HL-60/S4 (cell line): ENCODE measurements around the gene ADIPOQ.
"Not testable (repeated sequence)": the region's sequence is repeated elsewhere in the genome, so short reads cannot be mapped to it uniquely, and the experiment has no call there.

Experiments
- in situ Hi-C: fragments of 300-500 bp; cut with MboI; formaldehyde crosslinking; loops from 2 replicates; pipeline ENCODE4 v1.14.3; 2022; ENCODE audit warnings: low sequenced_read_pairs

The ADIPOQ gene

DNA sequence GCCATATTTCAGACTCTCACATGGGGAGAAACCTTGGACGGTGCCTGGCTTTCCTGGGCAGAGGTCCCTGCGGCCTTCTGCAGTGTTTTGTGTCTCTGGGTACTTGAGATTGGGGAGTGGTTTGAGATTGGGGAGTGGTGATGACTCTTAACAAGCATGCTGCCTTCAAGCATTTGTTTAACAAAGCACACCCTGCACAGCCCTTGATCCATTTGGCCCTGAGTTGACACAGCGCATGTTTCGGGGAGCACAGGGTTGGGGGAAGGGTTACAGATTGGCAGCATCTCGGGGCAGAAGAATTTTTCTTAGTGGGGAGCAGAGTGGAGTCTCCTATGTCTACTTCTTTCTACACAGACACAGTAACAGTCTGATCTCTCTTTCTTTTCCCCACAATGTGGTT lies 23.6 kb downstream of the ADIPOQ start:
- in situ Hi-C loops: not testable (repeated sequence)

DNA sequence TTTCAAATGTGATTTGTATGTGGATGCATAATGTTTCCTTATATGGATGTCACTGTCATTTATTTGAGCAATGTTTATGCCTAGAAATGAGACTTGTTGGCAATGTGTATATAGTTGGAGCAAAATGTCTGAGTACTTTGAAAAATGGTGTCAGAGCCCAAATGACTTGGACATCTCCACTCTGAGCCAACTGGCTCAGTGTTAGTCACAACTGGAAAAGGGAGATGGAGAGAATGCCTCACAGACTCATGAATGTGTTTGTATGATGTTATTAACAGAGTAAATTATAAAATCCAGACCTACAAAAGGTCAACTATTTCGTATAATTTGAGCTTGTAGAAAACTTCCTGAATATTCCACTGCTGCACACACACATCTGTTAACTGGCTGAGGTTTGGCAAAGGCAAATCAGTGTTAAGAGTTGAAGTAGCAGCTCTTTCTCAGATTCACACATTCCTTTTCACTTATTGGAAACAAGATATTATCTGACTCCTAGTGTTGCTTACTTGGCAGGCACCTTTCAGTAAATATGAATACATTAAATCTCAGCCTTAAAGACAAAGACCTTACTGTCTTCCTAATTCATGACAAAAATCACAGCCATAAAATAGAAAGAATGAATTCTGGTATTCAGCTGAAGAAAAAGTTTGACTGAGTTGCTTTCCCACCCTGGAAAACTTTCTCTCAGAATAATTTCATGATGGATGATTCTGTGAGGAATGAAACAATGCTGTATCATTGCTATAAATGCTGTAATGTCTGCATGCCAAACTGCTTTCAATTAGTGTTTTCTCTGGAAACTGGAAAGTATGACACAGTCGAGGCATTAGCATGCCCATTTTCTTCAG lies 27.0 kb downstream of the ADIPOQ start:
- in situ Hi-C loops: no loop called here

DNA sequence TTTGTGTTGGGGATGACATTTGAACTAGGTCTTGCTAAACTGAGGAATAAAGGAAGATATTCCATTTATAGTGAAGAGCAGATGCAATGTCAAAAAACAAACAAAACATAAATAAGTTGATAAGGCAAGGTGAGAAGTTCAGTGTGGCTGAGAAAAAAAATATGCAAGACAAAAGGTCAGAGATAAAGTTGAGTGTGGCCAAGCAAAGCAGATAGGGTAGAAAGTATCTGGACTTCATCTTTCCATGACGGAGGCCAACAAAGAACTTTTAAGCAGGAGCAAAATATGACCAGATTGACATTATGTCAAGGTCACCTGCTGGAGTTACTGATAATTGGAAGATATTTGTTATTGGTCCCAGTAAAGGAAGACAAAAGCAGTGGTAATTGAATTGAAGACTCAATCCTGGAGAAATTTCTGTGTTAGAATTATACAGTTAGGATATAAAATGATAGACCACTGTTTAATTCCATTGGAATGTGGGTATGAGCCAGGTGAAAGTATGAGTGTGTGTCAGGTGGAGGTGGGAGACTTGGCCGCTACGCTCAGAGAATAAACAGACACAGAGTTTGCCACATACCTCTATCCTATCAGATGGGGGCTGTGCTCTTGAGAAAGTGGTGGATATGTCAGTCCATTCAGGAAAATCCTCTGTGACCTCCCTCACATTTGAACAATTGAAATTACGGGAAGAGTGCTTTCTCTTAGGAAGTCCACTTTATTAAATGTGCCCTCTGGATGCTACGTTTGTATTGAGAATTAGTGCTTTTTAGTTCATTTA lies 28.1 kb downstream of the ADIPOQ start:
- in situ Hi-C loops: no loop called here

DNA sequence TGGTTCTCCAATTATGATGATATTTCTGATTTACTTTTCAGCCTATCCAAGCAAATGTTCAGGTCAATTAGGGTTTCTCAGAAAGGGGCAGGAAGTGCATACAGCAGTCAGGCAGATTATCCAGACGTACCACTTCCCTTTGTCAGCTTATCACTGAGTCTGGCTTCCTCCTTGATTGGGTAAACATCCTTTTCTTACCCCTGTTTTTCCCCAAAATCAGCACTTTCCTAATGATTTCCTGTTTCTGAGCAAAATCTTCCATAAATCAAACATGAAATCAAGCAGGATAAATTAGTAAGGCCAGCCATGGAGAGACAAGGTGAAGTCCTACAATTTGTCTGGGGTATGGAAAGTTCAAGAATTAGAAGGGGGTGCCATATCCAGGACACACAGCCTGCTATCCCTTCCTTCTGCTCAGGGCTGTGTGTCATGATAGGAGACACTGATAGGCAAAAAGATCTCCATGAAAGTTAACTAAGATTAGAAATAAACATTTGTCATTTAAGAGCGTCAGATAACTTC lies 29.0 kb downstream of the ADIPOQ start:
- in situ Hi-C loops: no loop called here

DNA sequence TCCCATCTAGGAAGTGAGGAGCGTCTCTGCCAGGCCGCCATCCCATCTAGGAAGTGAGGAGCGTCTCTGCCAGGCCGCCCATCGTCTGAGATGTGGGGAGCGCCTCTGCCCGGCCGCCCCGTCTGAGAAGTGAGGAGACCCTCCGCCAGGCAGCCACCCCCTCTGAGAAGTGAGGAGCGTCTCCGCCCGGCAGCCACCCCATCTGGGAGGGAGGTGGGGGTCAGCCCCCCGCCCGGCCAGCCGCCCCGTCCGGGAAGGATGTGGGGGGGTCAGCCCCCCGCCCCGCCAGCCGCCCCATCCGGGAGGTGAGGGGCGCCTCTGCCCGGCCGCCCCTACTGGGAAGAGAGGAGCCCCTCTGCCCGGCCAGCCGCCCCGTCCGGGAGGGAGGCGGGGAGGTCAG lies 31.3 kb downstream of the ADIPOQ start:
- in situ Hi-C loops: not testable (repeated sequence)

DNA sequence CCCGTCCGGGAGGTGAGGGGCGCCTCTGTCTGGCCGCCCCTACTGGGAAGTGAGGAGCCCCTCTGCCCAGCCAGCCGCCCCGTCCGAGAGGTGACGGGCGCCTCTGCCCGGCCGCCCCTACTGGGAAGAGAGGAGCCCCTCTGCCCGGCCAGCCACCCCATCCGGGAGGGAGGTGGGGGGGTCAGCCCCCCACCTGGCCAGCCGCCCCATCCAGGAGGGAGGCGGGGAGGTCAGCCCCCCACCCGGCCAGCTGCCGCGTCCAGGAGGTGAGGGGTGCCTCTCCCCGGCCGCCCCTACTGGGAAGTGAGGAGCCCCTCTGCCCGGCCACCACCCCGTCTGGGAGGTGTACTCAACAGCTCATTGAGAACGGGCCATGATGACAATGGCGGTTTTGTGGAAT lies 31.7 kb downstream of the ADIPOQ start:
- in situ Hi-C loops: not testable (repeated sequence)

DNA sequence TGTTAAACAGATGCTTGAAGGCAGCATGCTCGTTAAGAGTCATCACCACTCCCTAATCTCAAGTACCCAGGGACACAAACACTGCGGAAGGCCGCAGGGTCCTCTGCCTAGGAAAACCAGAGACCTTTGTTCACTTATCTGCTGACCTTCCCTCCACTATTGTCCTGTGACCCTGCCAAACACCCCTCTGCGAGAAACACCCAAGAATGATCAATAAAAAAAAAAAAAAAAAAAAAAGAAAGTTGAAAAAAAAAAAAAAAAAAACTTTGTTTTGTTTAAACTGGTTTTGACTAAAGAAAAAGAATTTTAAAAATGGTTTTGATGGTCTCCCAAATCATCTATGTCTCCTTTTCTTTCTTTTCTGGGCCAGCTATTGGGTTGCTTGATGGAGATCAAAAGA lies 32.3 kb downstream of the ADIPOQ start:
- in situ Hi-C loops: not testable (repeated sequence)

DNA sequence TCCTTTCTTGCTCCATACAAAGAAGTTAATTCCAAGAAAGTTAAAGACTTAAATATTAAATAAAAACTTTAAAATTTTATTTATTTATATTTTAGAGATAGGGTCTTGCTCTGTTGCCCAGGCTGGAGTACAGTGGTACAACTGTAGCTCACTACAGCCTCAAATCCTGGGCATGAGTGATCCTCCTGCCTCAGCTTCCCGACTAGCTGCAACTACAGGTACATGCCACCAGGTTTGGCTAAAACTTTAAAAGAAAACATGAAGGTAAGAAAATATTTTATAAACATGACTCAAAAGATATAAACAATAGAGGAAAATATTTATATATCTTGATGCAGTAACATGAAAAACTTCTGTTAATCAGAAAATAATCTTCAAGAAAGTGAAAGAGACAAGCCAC lies 33.2 kb downstream of the ADIPOQ start:
- in situ Hi-C loops: no loop called here

DNA sequence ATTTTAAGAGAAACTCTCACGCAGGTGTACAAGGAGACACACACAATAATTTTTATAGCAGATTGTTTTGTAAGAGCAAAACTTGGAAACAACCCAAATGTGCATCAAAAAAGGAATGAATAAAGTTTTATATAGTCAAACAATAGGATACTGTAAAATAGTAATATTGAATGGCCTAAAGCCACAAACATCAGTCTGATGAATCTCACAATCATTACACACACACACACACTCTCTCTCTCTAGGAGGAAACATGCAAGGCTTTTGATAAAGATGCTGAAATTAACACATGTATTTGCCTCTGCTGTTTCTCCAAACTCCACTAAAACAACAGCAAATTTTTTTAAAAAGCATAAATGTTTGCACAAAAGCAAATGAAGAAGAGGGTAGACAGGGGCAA lies 37.3 kb downstream of the ADIPOQ start:
- in situ Hi-C loops: no loop called here

DNA sequence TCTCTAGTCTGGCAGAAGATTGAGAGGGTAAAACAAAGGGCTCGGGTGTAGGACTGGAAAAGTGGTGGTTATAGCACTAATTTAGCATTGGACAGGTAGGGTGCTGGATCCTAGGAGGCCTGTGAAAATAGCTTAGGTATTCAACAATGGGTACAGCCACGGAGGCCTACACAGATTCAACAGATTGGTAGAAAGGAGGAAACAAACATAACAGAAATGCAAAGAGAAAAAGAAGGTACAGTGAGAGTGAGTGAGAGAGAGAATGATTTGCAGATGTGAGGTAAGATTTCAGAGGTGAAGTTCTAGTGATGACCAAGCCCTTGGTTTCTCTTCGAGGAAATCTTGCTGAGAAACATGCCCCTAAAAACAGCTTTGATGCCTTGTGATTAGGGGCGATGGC lies 37.9 kb downstream of the ADIPOQ start:
- in situ Hi-C loops: no loop called here

DNA sequence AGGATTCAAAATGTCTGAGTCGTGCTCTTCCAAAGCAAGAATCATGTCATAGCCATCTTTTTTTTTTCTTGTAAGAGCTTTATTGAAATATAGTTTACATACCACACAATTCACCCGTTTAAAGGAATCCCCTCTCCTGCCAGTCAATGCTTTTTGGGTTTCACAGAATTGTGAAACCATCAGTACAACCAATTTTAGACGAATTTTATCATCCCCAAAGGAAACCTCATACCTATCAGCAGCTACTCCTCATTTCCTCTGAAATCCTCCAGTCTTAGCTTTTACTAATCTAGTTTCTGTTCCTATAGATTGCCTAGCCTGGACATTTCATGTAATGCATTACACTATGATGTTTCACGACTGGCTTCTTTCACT lies 39.6 kb downstream of the ADIPOQ start:
- in situ Hi-C loops: no loop called here

DNA sequence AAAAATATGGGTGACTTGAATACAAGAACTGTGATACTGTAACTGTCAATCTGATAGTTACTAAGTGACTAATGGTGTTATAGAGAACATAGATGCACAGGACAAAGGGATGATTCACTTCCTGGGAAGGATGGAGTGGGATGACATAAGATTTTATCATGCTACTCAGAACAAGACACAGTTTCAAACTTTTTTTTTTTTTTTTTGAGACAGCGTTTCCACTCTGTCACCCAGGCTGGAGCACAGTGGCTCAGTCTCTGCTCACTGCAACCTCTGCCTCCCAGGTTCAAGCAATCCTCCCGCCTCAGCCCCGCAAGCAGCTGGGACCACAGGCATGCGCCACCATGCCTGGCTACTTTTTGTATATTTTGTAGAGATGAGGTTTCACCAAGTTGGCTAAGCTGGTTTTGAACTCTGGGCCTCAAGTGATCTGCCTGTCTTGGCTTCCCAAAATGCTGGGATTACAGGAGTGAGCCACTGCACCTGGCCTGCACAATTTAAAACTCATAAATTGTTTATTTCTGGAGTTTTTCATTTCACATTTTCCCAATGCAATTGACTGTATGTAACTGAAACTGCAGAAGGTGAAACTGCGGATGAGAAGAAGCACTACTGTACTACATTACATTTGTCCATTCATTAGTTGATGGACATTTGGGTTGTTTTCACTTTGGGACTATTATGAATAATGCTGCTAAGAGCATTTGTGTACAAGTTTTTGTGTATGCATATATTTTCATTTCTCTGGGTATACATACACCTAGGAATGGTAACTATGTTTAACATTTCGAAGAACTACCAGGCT lies 40.6 kb downstream of the ADIPOQ start:
- in situ Hi-C loops: no loop called here

DNA sequence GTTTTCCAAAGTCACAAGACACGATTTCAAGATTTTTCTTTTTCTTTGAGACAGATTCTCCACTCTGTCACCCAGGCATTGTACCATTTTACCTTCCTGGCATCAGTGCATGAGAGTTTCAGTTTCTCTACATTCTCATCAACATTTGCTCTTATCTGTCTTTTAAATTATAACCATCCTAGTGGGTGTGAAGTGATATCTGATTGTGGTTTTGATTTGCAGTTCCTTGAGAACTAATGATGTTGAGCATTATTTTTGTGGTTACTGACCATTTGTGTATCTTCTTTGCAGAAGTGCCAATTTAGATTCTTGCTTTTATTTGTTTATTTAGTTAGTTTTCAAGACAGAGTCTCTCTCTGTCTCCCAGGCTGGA lies 41.2 kb downstream of the ADIPOQ start:
- in situ Hi-C loops: no loop called here

DNA sequence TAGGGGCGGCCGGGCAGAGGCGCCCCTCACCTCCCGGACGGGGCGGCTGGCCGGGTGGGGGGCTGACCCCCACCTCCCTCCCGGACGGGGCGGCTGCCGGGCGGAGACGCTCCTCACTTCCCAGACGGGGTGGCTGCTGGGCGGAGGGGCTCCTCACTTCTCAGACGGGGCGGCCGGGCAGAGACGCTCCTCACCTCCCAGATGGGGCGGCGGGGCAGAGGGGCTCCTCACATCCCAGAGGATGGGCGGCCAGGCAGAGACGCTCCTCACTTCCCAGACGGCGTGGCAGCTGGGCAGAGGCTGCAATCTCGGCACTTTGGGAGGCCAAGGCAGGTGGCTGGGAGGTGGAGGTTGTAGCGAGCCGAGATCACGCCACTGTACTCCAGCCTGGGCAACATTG lies 42.4 kb downstream of the ADIPOQ start:
- in situ Hi-C loops: not testable (repeated sequence)

DNA sequence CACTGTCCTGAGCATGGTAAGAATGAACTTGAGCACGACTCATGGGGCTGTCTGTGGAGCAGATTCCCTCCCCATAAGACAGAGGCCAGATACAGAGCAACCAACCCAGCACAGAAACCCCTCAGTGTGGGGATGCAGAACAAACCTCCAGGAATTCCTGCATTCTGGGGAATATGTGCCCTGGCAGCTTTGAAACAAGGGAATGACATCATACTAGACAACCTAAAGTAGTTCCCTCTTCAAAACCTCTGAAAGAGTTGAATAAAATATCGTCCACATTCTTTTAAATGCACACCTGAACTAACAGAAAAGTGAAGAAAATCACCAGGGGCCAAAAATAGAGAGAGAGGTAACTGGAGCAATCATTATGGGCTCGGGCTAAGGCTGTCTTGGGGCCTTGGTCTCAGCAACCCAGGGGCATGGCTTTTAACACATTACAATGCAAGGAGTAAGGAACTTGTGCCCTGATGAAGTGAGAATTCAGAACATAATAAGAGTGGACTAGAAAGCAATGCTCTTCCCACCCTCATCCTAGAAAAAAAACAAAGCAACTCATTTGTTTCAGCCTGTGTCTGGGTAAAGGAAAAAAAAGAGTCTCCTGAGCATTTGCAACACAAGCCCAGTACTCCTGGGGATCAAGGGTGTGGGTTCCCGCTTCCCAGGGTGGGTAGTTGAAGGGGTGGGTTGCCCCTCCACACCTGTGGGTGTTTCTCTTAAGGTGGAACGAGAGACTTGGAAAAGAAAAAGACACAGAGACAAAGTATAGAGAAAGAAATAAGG lies 43.9 kb downstream of the ADIPOQ start:
- in situ Hi-C loops: no loop called here

DNA sequence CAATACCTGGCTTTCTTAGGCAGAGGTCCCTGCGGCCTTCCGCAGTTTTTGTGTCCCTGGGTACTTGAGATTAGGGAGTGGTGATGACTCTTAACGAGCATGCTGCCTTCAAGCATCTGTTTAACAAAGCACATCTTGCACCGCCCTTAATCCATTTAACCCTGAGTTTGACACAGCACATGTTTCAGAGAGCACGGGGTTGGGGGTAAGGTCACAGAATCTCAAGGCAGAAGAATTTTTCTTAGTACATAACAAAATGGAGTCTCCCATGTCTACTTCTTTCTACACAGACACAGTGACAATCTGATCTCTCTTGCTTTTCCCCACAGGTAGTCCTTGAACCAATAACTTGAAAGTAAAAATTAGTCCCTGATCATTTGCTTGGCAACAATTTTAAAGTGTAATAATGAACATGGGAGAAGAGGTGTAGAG lies 45.0 kb downstream of the ADIPOQ start:
- in situ Hi-C loops: not testable (repeated sequence)

DNA sequence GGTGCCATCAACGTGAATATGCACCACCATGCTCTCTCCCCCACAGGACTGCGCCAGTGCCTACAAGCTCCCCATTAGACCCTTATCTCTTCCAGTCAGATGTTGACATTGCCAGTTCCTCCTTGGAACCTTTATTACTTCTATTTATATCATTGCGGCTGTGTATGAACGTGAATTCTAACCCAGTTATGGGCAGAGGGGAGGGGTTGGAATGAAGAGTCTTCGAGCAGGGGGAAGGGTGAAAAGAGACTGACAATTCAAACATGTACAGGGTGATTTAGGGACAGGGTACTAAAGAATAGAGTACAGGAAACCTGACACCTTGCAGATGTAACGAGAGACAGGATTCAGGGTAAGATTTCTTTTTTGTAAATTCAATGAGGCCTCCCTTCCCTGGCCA lies 46.1 kb downstream of the ADIPOQ start:
- in situ Hi-C loops: no loop called here

DNA sequence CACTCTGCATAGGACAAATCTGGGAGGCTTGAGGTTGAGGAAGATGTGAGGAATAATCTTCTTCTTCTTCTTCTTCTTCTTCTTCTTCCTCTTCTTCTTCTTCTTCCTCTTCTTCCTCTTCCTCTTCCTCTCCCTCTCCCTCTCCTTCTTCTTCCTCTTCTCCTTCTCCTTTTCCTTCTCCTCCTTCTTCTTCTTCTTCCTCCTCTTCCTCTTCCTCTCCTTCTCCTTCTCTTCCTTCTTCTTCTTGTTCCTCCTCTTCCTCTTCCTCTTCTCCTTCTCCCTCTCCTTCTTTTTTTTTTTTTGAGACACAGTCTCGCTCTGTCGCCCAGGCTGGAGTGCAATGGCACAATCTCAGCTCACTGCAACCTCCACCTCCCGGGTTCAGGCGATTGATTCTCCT lies 47.2 kb downstream of the ADIPOQ start:
- in situ Hi-C loops: not testable (repeated sequence)

DNA sequence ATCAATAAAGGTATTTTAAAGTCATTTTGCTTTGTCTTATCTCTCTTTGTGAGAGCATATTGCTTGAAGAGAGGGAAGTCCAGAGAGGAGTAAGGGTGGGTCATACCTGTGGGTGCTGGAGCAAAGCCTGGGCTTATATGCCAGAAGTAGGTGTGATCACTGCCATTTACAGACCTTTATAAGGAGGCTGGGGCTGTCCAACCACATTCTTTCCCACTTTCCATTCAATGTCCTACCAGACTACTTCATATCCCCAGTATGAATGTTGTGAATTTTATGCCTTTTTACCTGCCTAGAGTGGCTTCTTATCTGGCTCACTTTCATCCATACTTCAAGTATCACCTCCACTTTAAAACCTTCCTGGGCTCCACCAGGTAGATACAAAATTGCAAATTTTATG lies 48.4 kb downstream of the ADIPOQ start:
- in situ Hi-C loops: no loop called here

DNA sequence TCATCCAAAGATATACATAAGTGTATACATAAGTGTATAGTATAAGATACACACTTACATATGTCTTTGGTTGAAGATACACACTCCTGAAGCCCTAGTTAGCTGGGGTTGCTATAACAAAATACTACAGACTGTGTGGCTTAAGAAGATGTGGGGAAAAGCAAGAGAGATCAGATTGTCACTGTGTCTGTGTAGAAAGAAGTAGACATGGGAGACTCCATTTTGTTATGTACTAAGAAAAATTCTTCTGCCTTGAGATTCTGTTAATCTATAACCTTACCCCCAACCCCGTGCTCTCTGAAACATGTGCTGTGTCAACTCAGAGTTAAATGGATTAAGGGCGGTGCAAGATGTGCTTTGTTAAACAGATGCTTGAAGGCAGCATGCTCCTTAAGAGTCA lies 50.6 kb downstream of the ADIPOQ start:
- in situ Hi-C loops: not testable (repeated sequence)

DNA sequence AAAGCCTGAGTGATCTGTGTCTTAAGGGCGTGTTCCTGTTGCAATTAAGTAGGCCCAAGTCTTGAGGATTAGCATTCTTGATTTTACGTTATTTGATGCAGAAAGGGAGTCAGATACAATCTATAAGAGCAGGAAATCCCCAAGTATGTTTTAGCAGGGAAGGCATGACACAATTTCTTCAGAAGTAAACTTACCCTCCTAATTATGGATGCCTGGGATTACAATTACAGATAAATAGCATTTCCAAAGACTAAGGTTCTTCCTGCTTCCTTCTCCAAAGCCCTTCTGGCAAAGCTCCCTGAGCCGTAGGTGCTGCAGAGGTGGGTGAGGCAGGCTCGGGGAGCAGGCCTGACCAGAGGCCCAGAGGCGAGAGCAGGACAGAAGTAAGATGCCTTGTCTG lies 52.9 kb downstream of the ADIPOQ start:
- in situ Hi-C loops: no loop called here
